Spleen (tissue), 11 donors: ENCODE measurements around the gene ADGRD1. TPM values are rescaled to one million over a fixed set of nuclear protein-coding genes. Genes with fewer than 3 reads are reported as not detected.

Source experiments
- DNase-seq: peaks from one replicate; pipeline ENCODE4 v3.0.0-alpha.2; 2020
- H3K27ac ChIP-seq, 8 donors: fragments of 200-600 bp; sonication (generic) in 7 of 8; 1 replicate in 4 of 8; 2 replicates in 4 of 8; pipeline versions ENCODE4 v1.5.0 to v1.8.0; 2016 to 2021; ENCODE audit warnings: inconsistent platforms in 4 of 8, mild to moderate bottlenecking in 4 of 8, moderate library complexity in 1 of 8
- H3K27me3 ChIP-seq, 7 donors: fragments of 200-600 bp; sonication (generic) in 6 of 7; replicated peaks in 1 of 7; 1 replicate in 4 of 7; 2 replicates in 3 of 7; pipeline versions ENCODE4 v1.5.0 to v1.8.0; 2016 to 2021; ENCODE audit warnings: inconsistent platforms in 3 of 7, mild to moderate bottlenecking in 1 of 7
- H3K36me3 ChIP-seq, 6 donors: fragments of 200-600 bp; sonication (generic) in 5 of 6; 1 replicate in 4 of 6; 2 replicates in 2 of 6; pipeline versions ENCODE4 v1.5.0 to v1.8.0; 2016 to 2021; ENCODE audit warnings: inconsistent platforms in 2 of 6
- H3K4me1 ChIP-seq, 6 donors: fragments of 200-600 bp; sonication (generic) in 5 of 6; 1 replicate in 3 of 6; 2 replicates in 3 of 6; pipeline versions ENCODE4 v1.5.0 to v1.8.0; 2016 to 2021; ENCODE audit warnings: inconsistent platforms in 3 of 6
- H3K4me3 ChIP-seq, 8 donors: fragments of 200-600 bp; sonication (generic) in 7 of 8; 1 replicate in 4 of 8; 2 replicates in 4 of 8; pipeline versions ENCODE4 v1.5.0 to v1.8.0; 2016 to 2021; ENCODE audit warnings: inconsistent platforms in 4 of 8, mild to moderate bottlenecking in 4 of 8, moderate library complexity in 2 of 8
- H3K9me3 ChIP-seq, 8 donors: fragments of 200-600 bp; sonication (generic) in 7 of 8; 1 replicate in 4 of 8; 2 replicates in 4 of 8; pipeline versions ENCODE4 v1.5.0 to v1.8.0; 2016 to 2021; ENCODE audit warnings: inconsistent platforms in 4 of 8
- POLR2A ChIP-seq, 3 donors: fragments of 450-650 bp; IDR thresholded peaks; one replicate each; pipeline ENCODE4 v1.5.1; 2017; ENCODE audit warnings: antibody characterized with exemption in 3 of 3, mild to moderate bottlenecking in 1 of 3
- POLR2AphosphoS5 ChIP-seq, 3 donors: sonication (generic); formaldehyde crosslinking; IDR thresholded peaks; one replicate each; pipeline ENCODE4 v1.5.1; 2017; ENCODE audit warnings: antibody characterized with exemption in 3 of 3
- WGBS, 5 donors: extraction: QIAGEN DNeasy Blood & Tissue Kit in 3 of 5; methylation state at CpG; one replicate each; pipeline versions ENCODE4 v1.1.5 to v1.1.7; 2013 to 2018; 5-methylcytosine and 5-hydroxymethylcytosine counted together
- intact Hi-C: fragments of 100-400 bp; cut with DNase I; formaldehyde crosslinking; loops from one replicate; pipeline ENCODE4 v1.15.0; 2023; ENCODE audit warnings: low total_unique reads
- polyA plus RNA-seq, 3 donors: library from polyadenylated mRNA; stranded (reverse); fragments of 200-250 nt; gene quantifications; one replicate each; pipeline ENCODE4 v1.2.1, GENCODE V29; 2013
- total RNA-seq, 7 donors: library from RNA; depleted of rRNA in 3 of 7; stranded (reverse); fragments of >200 nt in 3 of 7; fragmentation: NEBNext Ultra II Directional in 4 of 7; extraction: Animal tissue kit (Norgen Biotek cat#: 25700) in 4 of 7; gene quantifications; one replicate each; pipeline versions ENCODE4 v1.1.0 to v1.2.1, GENCODE V29; 2016 to 2021
- TF ChIP-seq, protein P1 (sequence below), 11 experiments: fragments of 200-600 bp in 7 of 11; fragments of 450-650 bp in 4 of 11; sonication (generic) in 4 of 11; IDR thresholded peaks in 8 of 11; conservative IDR thresholded peaks in 3 of 11; 1 replicate in 7 of 11; 2 replicates in 4 of 11; pipeline versions ENCODE4 v1.4.0 to v1.8.0; 2016 to 2021; ENCODE audit warnings: antibody characterized with exemption in 11 of 11, inconsistent platforms in 4 of 11, mild to moderate bottlenecking in 1 of 11
- donor health status: healthy with polysubstance abuse.
- donor health status: DM: no; HTN: no; CAD: no; lungs with moderate emphysema.
- donor health status: DM: no; HTN: no; CAD: no.
- donor health status: Bipolar disorder and iron deficiency.
- donor health status: healthy.
- donor health status: DM: no; HTN: no; CAD: no.
- donor health status: DM: yes; HTN: yes; CAD: no.

Gene ADGRD1
- total and polyA plus RNA-seq, 10 donors, result 0.89 to 9.7 (median 4.8) TPM

DNA sequence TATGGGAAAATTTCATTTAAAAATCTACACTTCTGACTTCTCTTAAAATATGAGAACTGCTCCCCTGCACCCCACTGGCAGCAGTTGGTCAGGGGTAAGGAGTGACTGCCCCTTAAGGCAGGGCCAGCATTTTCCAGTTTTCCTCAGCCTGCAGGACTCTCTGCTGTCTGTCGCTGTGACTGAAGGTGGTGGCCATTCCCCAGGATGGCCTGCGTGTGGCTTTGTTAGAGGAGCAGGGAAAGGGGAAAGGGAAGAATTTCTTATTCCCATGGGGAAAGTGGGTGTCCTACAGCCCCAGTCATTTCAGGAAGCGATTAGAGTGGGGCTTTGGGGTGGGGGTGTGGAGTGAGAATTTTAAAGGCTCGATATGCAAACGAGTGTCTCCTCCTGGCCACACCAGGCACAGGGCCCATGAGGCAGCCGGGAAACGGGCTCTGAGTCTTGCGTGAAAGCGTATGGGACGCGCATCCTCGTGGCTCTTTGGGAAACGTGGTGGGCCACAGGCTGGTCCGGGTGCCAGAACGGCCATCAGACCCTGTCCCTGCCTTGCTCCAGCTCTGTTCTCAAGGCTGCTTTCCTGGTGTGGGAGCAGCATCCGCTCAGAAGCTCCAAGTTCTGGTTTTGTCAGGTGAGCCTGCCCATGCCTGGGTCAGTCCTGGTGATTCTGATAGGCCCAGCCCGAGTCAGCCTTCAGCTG is 23.5 kb downstream of the ADGRD1 start:
- DNase-seq, result no peak
- Histone ChIP-seq H3K36me3 (no peaks in the 10 kb centered on the region), H3K9me3 (no peaks in the 10 kb centered on the region), H3K27ac (no peak overlapping the region), H3K4me1 (peaks cover 3 to 36% (median 20%) of the 10 kb centered on the region in 6 donors), H3K27me3 (peaks cover 0 to 10% (median 0%) of the 10 kb centered on the region in 7 donors), H3K4me3 (no peak overlapping the region)
- 86 to 91% (median 88%) methylated on average over 16 to 17 of the region's 17 CpGs for WGBS, 5 donors
- intact Hi-C loops, result no loop called here
- TF ChIP-seq POLR2A (IDR thresholded peaks at IDR 0.05) (no peak), POLR2AphosphoS5 (IDR thresholded peaks at IDR 0.05) (no peak)
- TF ChIP-seq, protein P1, sequence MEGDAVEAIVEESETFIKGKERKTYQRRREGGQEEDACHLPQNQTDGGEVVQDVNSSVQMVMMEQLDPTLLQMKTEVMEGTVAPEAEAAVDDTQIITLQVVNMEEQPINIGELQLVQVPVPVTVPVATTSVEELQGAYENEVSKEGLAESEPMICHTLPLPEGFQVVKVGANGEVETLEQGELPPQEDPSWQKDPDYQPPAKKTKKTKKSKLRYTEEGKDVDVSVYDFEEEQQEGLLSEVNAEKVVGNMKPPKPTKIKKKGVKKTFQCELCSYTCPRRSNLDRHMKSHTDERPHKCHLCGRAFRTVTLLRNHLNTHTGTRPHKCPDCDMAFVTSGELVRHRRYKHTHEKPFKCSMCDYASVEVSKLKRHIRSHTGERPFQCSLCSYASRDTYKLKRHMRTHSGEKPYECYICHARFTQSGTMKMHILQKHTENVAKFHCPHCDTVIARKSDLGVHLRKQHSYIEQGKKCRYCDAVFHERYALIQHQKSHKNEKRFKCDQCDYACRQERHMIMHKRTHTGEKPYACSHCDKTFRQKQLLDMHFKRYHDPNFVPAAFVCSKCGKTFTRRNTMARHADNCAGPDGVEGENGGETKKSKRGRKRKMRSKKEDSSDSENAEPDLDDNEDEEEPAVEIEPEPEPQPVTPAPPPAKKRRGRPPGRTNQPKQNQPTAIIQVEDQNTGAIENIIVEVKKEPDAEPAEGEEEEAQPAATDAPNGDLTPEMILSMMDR (IDR thresholded peaks at IDR 0.05 in 8 of 11, conservative IDR thresholded peaks at IDR 0.05 in 3 of 11), result no peak

DNA sequence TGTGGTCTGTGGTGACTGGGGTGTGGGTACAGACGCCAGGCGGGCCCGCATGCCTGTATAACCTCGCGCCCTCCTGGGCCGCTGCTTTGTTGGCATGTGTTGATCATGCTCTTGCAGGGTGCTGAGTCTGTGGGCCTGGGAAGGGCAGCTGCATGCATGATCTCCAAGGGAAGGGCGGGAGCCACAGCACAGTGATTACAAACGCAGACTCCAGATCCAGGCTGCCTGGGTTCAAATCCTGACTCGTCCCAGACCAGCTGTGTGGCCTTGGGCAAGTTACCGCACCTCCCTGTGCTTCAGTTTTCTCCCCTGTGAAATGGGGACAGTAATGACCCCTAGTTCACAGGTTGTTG is 24.0 kb downstream of the ADGRD1 start:
- TF ChIP-seq POLR2A (IDR thresholded peaks at IDR 0.05), result no peak
- TF ChIP-seq, protein P1 (IDR thresholded peaks at IDR 0.05 in 8 of 11, conservative IDR thresholded peaks at IDR 0.05 in 3 of 11), result no peak
- TF ChIP-seq POLR2AphosphoS5 (IDR thresholded peaks at IDR 0.05), result no peak
- intact Hi-C loops, result no loop called here
- H3K27ac ChIP-seq, result no peak overlapping the region
- peaks cover 3 to 41% (median 21%) of the 10 kb centered on the region in 6 donors for H3K4me1 ChIP-seq
- peaks cover 0 to 11% (median 0%) of the 10 kb centered on the region in 7 donors for H3K27me3 ChIP-seq
- H3K9me3 ChIP-seq, result no peaks in the 10 kb centered on the region
- no peak overlapping the region for H3K4me3 ChIP-seq
- 85 to 96% (median 92%) methylated on average over 3 to 10 of the region's 10 CpGs for WGBS, 5 donors
- DNase-seq, result no peak
- no peaks in the 10 kb centered on the region for H3K36me3 ChIP-seq

DNA sequence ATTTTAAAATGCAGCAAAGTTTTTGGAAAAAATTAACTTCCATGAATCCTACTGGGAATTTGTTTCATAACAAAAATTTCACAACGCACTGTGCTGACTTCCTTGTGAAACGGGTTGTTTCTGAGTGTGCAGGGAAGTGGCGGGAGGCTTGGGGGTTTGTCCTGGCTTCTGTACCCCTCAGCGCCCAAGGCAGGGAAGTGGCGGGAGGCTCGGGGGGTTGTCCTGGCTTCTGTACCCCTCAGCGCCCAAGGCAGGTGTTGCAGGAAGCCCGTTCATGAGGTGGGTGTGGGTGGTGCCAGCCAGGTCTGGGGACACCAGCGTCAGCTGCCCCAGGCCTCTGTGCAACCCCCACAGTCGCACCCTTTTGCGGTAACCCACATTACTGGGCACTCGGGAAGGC is 25.1 kb downstream of the ADGRD1 start:
- DNase-seq, result no peak

More for the DNA sequence above, 25.1 kb downstream of the ADGRD1 start:
- 57 to 80% (median 72%) methylated on average over 8 to 12 of the region's 12 CpGs for WGBS, 5 donors
- Histone ChIP-seq H3K9me3 (no peaks in the 10 kb centered on the region), H3K4me1 (peaks cover 3 to 43% (median 21%) of the 10 kb centered on the region in 6 donors), H3K4me3 (no peak overlapping the region), H3K27ac (no peak overlapping the region), H3K36me3 (no peaks in the 10 kb centered on the region), H3K27me3 (peaks cover 0 to 11% (median 0%) of the 10 kb centered on the region in 7 donors)
- intact Hi-C loops, result no loop called here
- TF ChIP-seq, protein P1 (IDR thresholded peaks at IDR 0.05 in 8 of 11, conservative IDR thresholded peaks at IDR 0.05 in 3 of 11), result no peak
- TF ChIP-seq POLR2A (IDR thresholded peaks at IDR 0.05) (no peak), POLR2AphosphoS5 (IDR thresholded peaks at IDR 0.05) (no peak)
